Measurements from ENCODE around the gene BUD31. TPM values are rescaled to one million over a fixed set of nuclear protein-coding genes. Genes with fewer than 3 reads are reported as not detected.

The BUD31 gene
- total and polyA plus RNA-seq, 2 of the 13 experiments (the other 11 are each of a cell fraction or from before 2014, with no cell fraction given): 35.1 to 79.1 TPM

DNA sequence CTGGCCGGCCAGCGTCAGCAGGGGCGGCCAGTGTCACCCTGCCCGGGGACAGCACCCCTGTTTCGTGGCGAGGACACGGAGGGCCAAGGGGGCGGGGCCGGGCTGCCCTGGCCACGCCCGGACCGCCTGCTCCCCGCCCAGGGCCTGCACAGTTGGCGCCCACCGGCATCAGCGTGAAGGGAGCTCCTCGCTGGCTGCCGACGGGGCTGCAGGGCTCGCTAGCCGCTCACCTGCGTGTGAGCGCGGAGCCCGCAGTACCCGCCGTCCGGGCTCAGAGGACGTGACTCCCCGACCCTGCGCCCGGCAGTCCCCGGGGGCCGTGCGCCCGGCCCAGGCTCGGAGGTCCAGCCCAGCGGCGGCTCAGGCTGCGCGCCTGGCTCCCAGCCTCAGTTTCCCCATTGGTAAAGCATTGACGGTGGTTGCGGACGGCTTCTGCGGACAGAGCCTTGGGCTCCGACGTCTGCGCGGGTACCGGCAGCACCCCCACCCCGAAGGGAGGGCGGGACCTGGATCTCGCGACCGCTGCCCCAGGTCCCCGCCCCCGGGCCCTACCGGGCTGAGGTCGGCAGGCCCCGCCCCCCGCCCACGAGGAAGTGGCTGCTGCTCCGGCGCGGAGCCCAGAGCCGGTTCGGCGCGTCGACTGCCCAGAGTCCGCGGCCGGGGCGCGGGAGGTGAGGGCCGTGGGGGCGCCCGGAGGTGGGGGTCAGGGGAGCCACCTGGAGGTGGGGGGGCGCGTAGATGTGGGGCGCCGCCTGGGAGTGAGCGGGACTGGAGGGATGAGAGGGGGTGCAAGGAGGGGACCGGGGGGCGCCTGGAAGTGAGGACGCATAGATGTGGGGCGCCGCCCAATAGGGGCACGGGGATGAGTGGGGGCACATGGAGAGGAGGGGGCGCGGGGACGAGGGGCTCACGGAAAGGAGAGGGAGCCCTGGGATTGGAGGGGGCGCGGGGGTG, 34.4 kb upstream of the BUD31 start, which contains the start of gene ARPC1B (continued):
- no peak; the same call in 1 of the 2 replicates for TF ChIP-seq E2F5 (CRISPR knock-in tag; conservative IDR thresholded peaks at IDR 0.05)
- TF ChIP-seq RXRB (CRISPR knock-in tag; IDR thresholded peaks at IDR 0.05; ENCODE audit: borderline replicate concordance): no peak
- TF ChIP-seq RARA (CRISPR knock-in tag; IDR thresholded peaks at IDR 0.05): 0 out of 2 replicates have a peak, but pooled peaks have one; percentile 3
- TF ChIP-seq, protein P1, sequence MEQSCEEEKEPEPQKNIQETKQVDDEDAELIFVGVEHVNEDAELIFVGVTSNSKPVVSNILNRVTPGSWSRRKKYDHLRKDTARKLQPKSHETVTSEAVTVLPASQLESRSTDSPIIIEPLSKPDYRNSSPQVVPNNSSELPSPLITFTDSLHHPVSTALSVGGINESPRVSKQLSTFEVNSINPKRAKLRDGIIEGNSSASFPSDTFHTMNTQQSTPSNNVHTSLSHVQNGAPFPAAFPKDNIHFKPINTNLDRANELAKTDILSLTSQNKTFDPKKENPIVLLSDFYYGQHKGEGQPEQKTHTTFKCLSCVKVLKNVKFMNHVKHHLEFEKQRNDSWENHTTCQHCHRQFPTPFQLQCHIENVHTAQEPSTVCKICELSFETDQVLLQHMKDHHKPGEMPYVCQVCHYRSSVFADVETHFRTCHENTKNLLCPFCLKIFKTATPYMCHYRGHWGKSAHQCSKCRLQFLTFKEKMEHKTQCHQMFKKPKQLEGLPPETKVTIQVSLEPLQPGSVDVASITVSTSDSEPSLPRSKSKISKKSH (CRISPR knock-in tag; IDR thresholded peaks at IDR 0.05; ENCODE audit: borderline replicate concordance): no peak
- no peak; the same call in 1 of the 2 replicates for TF ChIP-seq MAZ (IDR thresholded peaks at IDR 0.05; ENCODE audit: borderline replicate concordance, low read depth, low read length)
- TF ChIP-seq MAZ (CRISPR knock-in tag; IDR thresholded peaks at IDR 0.05; ENCODE audit: low read depth): peak; percentile 27; the same call in 1 of the 2 replicates
- no peak for TF ChIP-seq HMG20A (CRISPR knock-in tag; IDR thresholded peaks at IDR 0.05; ENCODE audit: borderline replicate concordance)
- no peak for TF ChIP-seq STAT5B (CRISPR knock-in tag; IDR thresholded peaks at IDR 0.05)
- TF ChIP-seq, protein P2, sequence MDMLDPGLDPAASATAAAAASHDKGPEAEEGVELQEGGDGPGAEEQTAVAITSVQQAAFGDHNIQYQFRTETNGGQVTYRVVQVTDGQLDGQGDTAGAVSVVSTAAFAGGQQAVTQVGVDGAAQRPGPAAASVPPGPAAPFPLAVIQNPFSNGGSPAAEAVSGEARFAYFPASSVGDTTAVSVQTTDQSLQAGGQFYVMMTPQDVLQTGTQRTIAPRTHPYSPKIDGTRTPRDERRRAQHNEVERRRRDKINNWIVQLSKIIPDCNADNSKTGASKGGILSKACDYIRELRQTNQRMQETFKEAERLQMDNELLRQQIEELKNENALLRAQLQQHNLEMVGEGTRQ (IDR thresholded peaks at IDR 0.05; ENCODE audit: low read depth, low read length): no peak
- TF ChIP-seq, protein P2 (CRISPR knock-in tag; IDR thresholded peaks at IDR 0.05; ENCODE audit: borderline replicate concordance): no peak
- TF ChIP-seq FOXO1 (CRISPR knock-in tag; IDR thresholded peaks at IDR 0.05): no peak
- no peak for TF ChIP-seq RFX5 (IDR thresholded peaks at IDR 0.05; ENCODE audit: low read depth, low read length)
- TF ChIP-seq TFDP1 (CRISPR knock-in tag; IDR thresholded peaks at IDR 0.05; ENCODE audit: borderline replicate concordance): peak; percentile 40; the same call in 1 of the 2 replicates
- no peak for TF ChIP-seq CREM (IDR thresholded peaks at IDR 0.05)
- TF ChIP-seq CREM (CRISPR knock-in tag; IDR thresholded peaks at IDR 0.05): no peak
- TF ChIP-seq, protein P3, sequence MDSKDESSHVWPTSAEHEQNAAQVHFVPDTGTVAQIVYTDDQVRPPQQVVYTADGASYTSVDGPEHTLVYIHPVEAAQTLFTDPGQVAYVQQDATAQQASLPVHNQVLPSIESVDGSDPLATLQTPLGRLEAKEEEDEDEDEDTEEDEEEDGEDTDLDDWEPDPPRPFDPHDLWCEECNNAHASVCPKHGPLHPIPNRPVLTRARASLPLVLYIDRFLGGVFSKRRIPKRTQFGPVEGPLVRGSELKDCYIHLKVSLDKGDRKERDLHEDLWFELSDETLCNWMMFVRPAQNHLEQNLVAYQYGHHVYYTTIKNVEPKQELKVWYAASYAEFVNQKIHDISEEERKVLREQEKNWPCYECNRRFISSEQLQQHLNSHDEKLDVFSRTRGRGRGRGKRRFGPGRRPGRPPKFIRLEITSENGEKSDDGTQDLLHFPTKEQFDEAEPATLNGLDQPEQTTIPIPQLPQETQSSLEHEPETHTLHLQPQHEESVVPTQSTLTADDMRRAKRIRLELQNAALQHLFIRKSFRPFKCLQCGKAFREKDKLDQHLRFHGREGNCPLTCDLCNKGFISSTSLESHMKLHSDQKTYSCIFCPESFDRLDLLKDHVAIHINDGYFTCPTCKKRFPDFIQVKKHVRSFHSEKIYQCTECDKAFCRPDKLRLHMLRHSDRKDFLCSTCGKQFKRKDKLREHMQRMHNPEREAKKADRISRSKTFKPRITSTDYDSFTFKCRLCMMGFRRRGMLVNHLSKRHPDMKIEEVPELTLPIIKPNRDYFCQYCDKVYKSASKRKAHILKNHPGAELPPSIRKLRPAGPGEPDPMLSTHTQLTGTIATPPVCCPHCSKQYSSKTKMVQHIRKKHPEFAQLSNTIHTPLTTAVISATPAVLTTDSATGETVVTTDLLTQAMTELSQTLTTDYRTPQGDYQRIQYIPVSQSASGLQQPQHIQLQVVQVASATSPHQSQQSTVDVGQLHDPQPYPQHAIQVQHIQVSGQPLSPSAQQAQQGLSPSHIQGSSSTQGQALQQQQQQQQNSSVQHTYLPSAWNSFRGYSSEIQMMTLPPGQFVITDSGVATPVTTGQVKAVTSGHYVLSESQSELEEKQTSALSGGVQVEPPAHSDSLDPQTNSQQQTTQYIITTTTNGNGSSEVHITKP (CRISPR knock-in tag; IDR thresholded peaks at IDR 0.05; ENCODE audit: low read depth): no peak
- peak; percentile 64 for TF ChIP-seq POLR2AphosphoS5 (IDR thresholded peaks at IDR 0.05; ENCODE audit: low read depth, low read length)
- no peak for TF ChIP-seq CENPX (CRISPR knock-in tag; IDR thresholded peaks at IDR 0.05)
- peak; percentile 42; the same call in 1 of the 2 replicates for TF ChIP-seq RNF2 (conservative IDR thresholded peaks at IDR 0.05; ENCODE audit: low read depth)
- TF ChIP-seq ZBTB7A (CRISPR knock-in tag; IDR thresholded peaks at IDR 0.05): no peak

All from HepG2 (cell line).